ENCODE results near the gene SLC5A3.

Gene SLC5A3

DNA sequence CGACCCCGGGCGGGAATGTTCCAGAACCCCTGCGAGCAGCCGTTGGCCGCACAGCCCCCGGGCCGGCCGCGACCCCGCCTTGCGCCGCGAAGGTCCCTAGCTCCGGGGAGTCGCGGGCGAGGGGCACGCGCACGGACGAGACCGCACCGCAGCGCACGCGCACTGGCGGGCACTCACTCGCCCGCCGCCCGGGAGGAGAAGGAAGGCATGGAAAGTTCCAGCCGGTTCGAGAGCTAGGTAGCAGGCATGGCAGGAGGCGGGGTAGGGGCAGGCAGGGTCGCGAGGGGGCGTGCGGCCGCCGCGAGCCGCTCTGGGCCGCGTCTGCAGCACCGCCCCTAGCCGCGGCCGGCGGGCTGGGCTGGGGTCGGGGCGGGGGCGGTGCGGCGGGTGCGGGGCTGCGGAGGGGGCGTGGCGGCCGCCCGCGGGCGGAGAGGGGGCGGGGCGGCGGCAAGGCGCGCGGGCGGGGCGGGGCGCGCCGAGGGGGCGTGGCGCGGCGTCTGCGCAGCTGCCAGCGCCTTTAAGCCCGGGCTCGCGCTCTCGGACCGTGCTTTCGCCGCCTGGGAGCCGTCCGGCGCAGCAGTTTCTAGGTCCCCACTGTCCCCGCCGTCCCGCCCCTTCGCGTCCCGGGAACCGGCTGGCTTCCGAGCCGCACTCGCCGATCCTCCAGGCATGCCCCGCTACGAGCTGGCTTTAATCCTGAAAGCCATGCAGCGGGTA lies at the start of gene SLC5A3, which contains the start of gene MRPS6:
Gene SLC5A3, plus strand, starts transcription at position 547 of the 717 bp plus-strand sequence. CDS start 21,621 bp downstream, outside the sequence.
Gene MRPS6, plus strand, starts transcription at position 547 of the 717 bp plus-strand sequence. Its CDS starts 123 bp downstream, at position 670.
- H3K27ac ChIP-seq (ENCODE audit: low read length), result peak within 1 kb of the TSS; percentile 64
- no peaks in the 10 kb centered on the region for H3K9me3 ChIP-seq (ENCODE audit: control insufficient read depth in 2 of 2, low read length in 2 of 2)
- peak within 1 kb of the TSS; percentile 75 to 86 for H3K4me3 ChIP-seq (ENCODE audit: low read length in 2 of 2)
- H3K27me3 ChIP-seq (ENCODE audit: control insufficient read depth in 1 of 2, insufficient read depth in 2 of 2, low read length in 2 of 2), result no peaks in the 10 kb centered on the region
- H3K9ac ChIP-seq (ENCODE audit: low read length in 2 of 2), result peak within 1 kb of the TSS; percentile 72 to 86
- peaks cover 13% of the 10 kb centered on the region for H3K4me1 ChIP-seq (ENCODE audit: control insufficient read depth, insufficient read depth, low read length)
- H3K36me3 ChIP-seq (ENCODE audit: control insufficient read depth in 2 of 2, insufficient read depth in 2 of 2, low read length in 2 of 2), result no peaks in the 10 kb centered on the region

GRCh38 chr21:34023691-34024373 lies 49.5 kb upstream of the SLC5A3 start:
- H3K27ac ChIP-seq (ENCODE audit: low read length), result peak overlapping the region; percentile 46
- peaks cover 16% of the 10 kb centered on the region for H3K4me1 ChIP-seq (ENCODE audit: control insufficient read depth, insufficient read depth, low read length)
- H3K4me3 ChIP-seq (ENCODE audit: low read length in 2 of 2), result no peak overlapping the region

DNA sequence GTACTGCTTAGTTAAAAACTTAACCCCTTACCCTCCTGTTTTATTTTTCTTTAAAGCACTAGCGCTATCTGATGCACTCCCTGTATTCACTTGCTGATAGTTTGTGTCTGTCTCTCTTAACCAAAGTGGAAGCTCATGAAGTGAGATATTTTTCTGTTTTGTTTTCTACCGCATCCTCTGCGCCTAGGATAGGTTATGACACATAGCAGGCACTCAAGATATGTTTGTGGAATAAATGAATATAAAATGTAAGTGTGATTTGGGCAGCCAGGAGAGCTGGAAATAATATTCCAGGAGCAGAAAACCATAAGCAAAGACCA lies 49.0 kb upstream of the SLC5A3 start:
- Histone ChIP-seq H3K27ac (ENCODE audit: low read length) (peak overlapping the region; percentile 46), H3K4me1 (ENCODE audit: control insufficient read depth, insufficient read depth, low read length) (peaks cover 16% of the 10 kb centered on the region), H3K4me3 (ENCODE audit: low read length in 2 of 2) (peak overlapping the region; percentile 8 to 26), H3K27me3 (ENCODE audit: control insufficient read depth in 1 of 2, insufficient read depth in 2 of 2, low read length in 2 of 2) (no peaks in the 10 kb centered on the region), H3K9ac (ENCODE audit: low read length in 2 of 2) (peak overlapping the region in 1 of 2 donors; percentile 7), H3K36me3 (ENCODE audit: control insufficient read depth in 2 of 2, insufficient read depth in 2 of 2, low read length in 2 of 2) (no peaks in the 10 kb centered on the region), H3K9me3 (ENCODE audit: control insufficient read depth in 2 of 2, low read length in 2 of 2) (peaks cover 2 to 3% of the 10 kb centered on the region in 2 donors)

More at GRCh38 chr21:34023691-34024373, 49.5 kb upstream of the SLC5A3 start:
- peaks cover 2 to 3% of the 10 kb centered on the region in 2 donors for H3K9me3 ChIP-seq (ENCODE audit: control insufficient read depth in 2 of 2, low read length in 2 of 2)
- no peaks in the 10 kb centered on the region for H3K27me3 ChIP-seq (ENCODE audit: control insufficient read depth in 1 of 2, insufficient read depth in 2 of 2, low read length in 2 of 2)
- H3K36me3 ChIP-seq (ENCODE audit: control insufficient read depth in 2 of 2, insufficient read depth in 2 of 2, low read length in 2 of 2), result no peaks in the 10 kb centered on the region
- H3K9ac ChIP-seq (ENCODE audit: low read length in 2 of 2), result no peak overlapping the region

DNA sequence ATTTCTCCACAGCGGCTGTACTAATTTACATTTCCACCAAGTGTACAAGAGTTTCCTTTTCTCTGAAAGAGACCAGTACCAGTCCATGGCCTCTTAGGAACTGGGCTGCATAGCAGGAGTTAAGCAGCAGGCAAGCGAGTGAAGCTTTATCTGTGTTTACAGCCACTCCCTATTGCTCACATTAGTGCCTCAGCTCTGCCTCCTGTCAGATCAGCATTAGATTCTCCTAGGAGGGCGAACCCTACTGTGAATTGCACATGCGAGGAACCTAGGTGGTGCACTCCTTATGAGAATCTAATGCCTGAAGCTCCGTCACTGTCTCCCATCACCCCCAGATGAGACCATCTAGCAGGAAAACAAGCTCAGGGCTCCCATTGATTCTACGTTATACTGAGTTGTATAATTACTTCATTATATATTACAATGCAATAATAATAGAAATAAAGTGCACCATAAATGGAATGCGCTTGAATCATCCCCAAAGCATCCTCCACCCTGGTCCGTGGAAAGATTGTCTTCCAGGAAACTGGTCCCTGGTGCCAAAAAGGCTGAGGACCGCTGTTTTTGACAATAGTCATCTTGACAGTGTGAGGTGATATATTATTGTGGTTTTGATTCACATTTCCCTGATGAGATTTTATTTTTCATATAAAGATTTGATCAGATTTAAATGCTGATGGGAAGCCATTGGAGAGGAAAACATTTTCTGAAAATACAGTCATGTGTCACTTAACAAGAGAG lies 45.5 kb upstream of the SLC5A3 start:
- no peaks in the 10 kb centered on the region for H3K36me3 ChIP-seq (ENCODE audit: control insufficient read depth in 2 of 2, insufficient read depth in 2 of 2, low read length in 2 of 2)
- peaks cover 15% of the 10 kb centered on the region for H3K4me1 ChIP-seq (ENCODE audit: control insufficient read depth, insufficient read depth, low read length)
- no peak overlapping the region for H3K4me3 ChIP-seq (ENCODE audit: low read length in 2 of 2)
- no peak overlapping the region for H3K27ac ChIP-seq (ENCODE audit: low read length)
- no peak overlapping the region for H3K9ac ChIP-seq (ENCODE audit: low read length in 2 of 2)
- no peaks in the 10 kb centered on the region for H3K9me3 ChIP-seq (ENCODE audit: control insufficient read depth in 2 of 2, low read length in 2 of 2)
- H3K27me3 ChIP-seq (ENCODE audit: control insufficient read depth in 1 of 2, insufficient read depth in 2 of 2, low read length in 2 of 2), result no peaks in the 10 kb centered on the region

DNA sequence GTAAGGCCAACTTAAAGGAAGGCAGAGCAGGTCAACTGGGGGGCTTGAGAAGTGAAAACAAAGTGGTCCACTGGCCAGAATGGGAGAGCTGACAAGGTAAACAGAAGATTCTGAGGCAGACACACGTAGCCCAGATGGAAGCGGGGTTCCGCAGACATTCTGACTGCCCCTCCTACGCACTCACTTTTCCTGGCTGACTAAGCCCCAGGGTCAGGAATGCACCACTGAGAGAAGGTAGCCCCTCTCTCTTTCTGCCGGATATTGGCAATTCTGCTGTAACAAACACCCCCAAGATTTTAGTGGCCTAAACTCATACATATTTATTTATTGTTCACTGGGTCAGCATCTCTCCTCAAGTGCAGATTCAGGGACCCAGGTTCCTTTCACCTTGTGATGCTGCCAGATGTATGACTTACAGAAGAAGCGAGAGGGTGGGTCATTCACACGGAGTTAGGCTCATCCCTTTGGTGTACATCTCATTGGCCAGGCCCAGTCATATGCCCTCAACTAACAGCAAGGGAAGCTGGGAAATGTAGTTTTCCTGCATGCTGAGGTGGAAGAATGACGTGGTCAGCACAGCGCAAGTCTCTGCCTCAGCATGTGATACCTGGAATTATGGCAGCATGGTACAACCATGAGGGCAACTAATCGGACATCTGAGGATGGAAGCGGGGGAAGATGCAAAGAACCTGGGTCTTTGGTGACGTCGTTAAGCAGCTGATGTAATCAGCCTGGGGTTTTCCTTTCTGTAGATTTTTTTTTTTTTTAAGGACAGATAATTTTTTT lies 43.4 kb upstream of the SLC5A3 start:
- H3K4me3 ChIP-seq (ENCODE audit: low read length in 2 of 2), result peak overlapping the region in 1 of 2 donors; percentile 17

DNA sequence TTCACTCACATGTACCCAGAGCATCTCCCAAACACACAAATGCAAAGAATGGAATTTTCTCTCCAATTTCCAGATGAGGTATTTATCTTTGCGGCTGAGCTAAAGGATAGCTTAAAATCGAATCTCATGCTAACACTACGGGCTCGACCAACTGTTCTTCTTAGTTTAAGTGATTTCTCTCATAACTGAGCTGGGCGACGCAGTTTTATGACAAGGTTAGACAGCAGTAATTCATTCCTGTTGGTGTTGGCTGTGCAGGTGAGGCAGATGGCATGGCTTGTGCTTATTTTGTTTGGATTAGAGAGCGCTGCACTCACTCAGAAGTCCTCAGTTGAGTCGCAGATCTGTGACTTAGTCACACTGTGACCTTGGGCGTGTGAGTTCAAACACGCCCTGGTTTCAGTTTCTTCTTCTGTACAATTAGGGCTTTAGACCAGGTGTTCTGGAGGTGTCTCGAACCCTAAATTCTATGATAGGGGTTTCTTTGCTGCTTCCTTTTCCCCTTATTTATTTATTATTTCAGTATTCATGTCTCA lies 41.5 kb upstream of the SLC5A3 start:
- Histone ChIP-seq H3K27me3 (ENCODE audit: control insufficient read depth in 1 of 2, insufficient read depth in 2 of 2, low read length in 2 of 2) (peaks cover 0 to 4% of the 10 kb centered on the region in 2 donors), H3K9me3 (ENCODE audit: control insufficient read depth in 2 of 2, low read length in 2 of 2) (no peaks in the 10 kb centered on the region), H3K36me3 (ENCODE audit: control insufficient read depth in 2 of 2, insufficient read depth in 2 of 2, low read length in 2 of 2) (no peaks in the 10 kb centered on the region), H3K4me1 (ENCODE audit: control insufficient read depth, insufficient read depth, low read length) (no peaks in the 10 kb centered on the region), H3K4me3 (ENCODE audit: low read length in 2 of 2) (no peak overlapping the region), H3K9ac (ENCODE audit: low read length in 2 of 2) (no peak overlapping the region), H3K27ac (ENCODE audit: low read length) (no peak overlapping the region)

More for the DNA sequence above, 43.4 kb upstream of the SLC5A3 start:
- peaks cover 4% of the 10 kb centered on the region for H3K4me1 ChIP-seq (ENCODE audit: control insufficient read depth, insufficient read depth, low read length)
- H3K9ac ChIP-seq (ENCODE audit: low read length in 2 of 2), result no peak overlapping the region
- H3K27me3 ChIP-seq (ENCODE audit: control insufficient read depth in 1 of 2, insufficient read depth in 2 of 2, low read length in 2 of 2), result no peaks in the 10 kb centered on the region
- no peak overlapping the region for H3K27ac ChIP-seq (ENCODE audit: low read length)
- H3K36me3 ChIP-seq (ENCODE audit: control insufficient read depth in 2 of 2, insufficient read depth in 2 of 2, low read length in 2 of 2), result no peaks in the 10 kb centered on the region
- no peaks in the 10 kb centered on the region for H3K9me3 ChIP-seq (ENCODE audit: control insufficient read depth in 2 of 2, low read length in 2 of 2)

GRCh38 chr21:34034369-34035014 lies 38.9 kb upstream of the SLC5A3 start:
- no peak overlapping the region for H3K27ac ChIP-seq (ENCODE audit: low read length)
- no peaks in the 10 kb centered on the region for H3K36me3 ChIP-seq (ENCODE audit: control insufficient read depth in 2 of 2, insufficient read depth in 2 of 2, low read length in 2 of 2)
- H3K4me3 ChIP-seq (ENCODE audit: low read length in 2 of 2), result no peak overlapping the region
- no peak overlapping the region for H3K9ac ChIP-seq (ENCODE audit: low read length in 2 of 2)
- no peaks in the 10 kb centered on the region for H3K9me3 ChIP-seq (ENCODE audit: control insufficient read depth in 2 of 2, low read length in 2 of 2)
- H3K27me3 ChIP-seq (ENCODE audit: control insufficient read depth in 1 of 2, insufficient read depth in 2 of 2, low read length in 2 of 2), result peaks cover 0 to 4% of the 10 kb centered on the region in 2 donors
- no peaks in the 10 kb centered on the region for H3K4me1 ChIP-seq (ENCODE audit: control insufficient read depth, insufficient read depth, low read length)

DNA sequence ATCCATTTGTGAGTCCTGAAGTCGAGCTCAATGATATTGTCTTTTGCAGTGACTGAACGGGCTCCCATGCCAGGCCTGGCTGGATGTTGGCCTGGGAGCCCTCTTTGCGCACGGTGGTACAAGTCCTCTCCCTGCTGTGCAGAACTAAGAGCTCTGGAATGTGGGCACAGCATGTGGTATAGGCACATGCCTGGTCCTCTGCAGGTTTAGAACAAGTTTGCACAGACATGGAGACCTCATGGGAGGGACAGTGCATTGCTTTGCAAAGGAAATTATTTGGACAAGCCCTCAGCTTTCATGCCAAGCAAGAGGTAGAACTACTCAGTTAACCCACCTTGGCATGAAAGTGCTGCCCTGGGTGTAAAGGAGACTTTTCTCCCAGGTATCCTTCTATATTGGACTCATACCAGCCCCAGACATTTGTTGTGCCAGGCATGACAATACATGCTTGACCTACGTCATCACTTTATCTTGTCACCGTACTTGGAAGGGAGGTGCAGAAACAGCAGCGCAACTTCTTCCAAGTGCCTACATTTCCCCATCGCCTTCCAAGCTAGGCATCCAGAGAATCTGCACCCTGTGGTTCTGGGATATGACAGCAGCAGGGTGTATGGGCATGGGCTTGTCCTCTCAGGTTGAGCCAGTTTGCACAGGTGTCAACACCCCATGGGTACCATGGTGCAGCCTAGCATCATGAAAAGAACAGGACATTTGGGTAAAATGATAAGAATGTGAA lies 37.6 kb upstream of the SLC5A3 start:
- Histone ChIP-seq H3K27ac (ENCODE audit: low read length) (no peak overlapping the region), H3K9me3 (ENCODE audit: control insufficient read depth in 2 of 2, low read length in 2 of 2) (no peaks in the 10 kb centered on the region), H3K9ac (ENCODE audit: low read length in 2 of 2) (no peak overlapping the region), H3K27me3 (ENCODE audit: control insufficient read depth in 1 of 2, insufficient read depth in 2 of 2, low read length in 2 of 2) (peaks cover 0 to 4% of the 10 kb centered on the region in 2 donors), H3K36me3 (ENCODE audit: control insufficient read depth in 2 of 2, insufficient read depth in 2 of 2, low read length in 2 of 2) (no peaks in the 10 kb centered on the region), H3K4me3 (ENCODE audit: low read length in 2 of 2) (no peak overlapping the region), H3K4me1 (ENCODE audit: control insufficient read depth, insufficient read depth, low read length) (peaks cover 4% of the 10 kb centered on the region)

GRCh38 chr21:34037009-34037795 lies 36.2 kb upstream of the SLC5A3 start:
- no peak overlapping the region for H3K27ac ChIP-seq (ENCODE audit: low read length)
- H3K36me3 ChIP-seq (ENCODE audit: control insufficient read depth in 2 of 2, insufficient read depth in 2 of 2, low read length in 2 of 2), result no peaks in the 10 kb centered on the region
- no peak overlapping the region for H3K9ac ChIP-seq (ENCODE audit: low read length in 2 of 2)
- H3K27me3 ChIP-seq (ENCODE audit: control insufficient read depth in 1 of 2, insufficient read depth in 2 of 2, low read length in 2 of 2), result peaks cover 0 to 4% of the 10 kb centered on the region in 2 donors
- no peak overlapping the region for H3K4me3 ChIP-seq (ENCODE audit: low read length in 2 of 2)
- H3K4me1 ChIP-seq (ENCODE audit: control insufficient read depth, insufficient read depth, low read length), result peaks cover 4% of the 10 kb centered on the region
- H3K9me3 ChIP-seq (ENCODE audit: control insufficient read depth in 2 of 2, low read length in 2 of 2), result no peaks in the 10 kb centered on the region

Data from stomach smooth muscle (tissue), 2 donors.